ENCODE data around the gene ZSCAN16.
"Not testable (repeated sequence)": the region's sequence is repeated elsewhere in the genome, so short reads cannot be mapped to it uniquely, and the experiment has no call there.

Gene ZSCAN16

DNA sequence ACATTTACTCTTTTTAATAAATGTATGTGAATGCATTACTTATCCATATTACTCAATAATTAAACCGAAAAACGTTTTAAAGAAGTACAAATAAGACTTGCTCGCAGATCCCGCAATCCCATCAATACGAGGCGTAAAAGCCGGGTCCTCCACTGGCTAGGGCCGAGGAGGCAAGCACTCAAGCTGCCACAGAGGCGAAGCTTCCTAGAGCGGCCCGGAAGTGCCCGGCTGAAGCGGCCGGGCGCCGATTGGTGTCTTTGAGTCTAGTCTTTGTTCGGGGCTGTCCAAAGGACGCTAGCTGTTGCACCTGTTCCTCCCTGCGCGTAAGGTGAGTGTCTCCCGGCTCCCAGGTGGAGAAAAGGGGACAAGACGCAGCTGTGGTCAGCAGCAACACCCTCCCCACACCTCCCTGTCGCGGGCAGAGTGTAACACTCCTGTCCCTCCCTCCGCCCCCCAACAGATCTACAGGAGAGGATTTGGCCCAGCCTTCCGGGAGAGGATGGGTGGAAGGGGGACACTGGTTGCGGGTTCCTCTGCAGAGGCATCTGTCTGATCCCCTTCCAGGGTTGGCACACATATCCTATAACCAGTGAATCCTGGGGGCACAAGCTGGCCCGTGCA, at the start of gene ZSCAN16:
TSS of gene ZSCAN16 (plus strand) at position 260 of the 621 bp plus-strand sequence. CDS start 835 bp downstream, outside the sequence.
- DNase-seq = peak; percentile 85

DNA sequence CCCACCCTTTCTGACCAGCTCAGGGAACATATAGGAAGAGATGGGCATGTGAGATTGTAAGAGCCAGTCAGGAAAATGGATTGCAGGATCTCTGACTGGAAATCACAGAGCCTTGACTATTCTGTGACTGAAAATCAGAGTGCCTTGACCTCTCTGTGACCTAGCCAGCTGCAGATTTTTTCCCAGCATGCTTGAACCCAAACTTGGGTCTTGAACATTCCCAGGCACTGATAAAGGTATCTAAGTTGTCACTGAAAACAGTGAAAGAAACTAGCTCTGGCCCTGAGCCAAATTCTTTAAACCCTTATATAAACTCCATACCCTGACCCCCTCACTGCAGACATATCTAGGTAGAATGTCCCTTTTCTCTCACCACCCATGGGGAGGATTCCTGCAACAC, 46.4 kb upstream of the ZSCAN16 start:
- DNase-seq = no peak

DNA sequence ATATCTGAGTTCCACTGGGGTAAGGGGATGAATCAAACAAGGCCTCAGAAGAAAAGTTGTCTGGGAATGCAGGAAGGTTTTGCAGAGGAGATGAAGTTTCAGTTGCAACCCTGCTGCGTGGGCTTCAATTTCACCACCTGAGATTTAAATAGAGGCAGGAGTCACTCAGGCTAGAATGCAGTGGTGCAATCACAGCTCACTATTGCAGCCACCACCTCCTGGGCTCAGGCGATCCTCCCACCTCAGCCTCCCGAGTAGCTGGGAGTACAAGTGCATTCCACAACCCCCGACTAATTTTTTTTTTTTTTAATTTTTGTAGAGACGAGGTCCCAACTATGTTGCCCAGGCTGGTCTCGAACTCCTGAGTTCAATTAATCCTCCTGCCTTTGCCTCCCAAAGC, 45.6 kb upstream of the ZSCAN16 start:
- DNase-seq = no peak

DNA sequence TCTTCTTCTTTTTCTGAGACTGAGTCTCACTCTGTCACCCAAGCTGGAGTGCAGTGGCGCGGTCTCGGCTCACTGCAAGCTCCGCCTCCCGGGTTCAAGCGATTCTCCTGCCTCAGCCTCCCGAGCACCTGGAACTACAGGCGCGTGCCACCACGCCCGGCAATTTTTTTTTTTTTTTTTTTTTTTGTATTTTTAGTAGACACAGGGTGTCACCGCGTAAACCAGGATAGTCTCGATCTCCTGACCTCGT, 44.1 kb upstream of the ZSCAN16 start, which contains the start of gene ZNF165:
TSS of gene ZNF165 (plus strand) at position 188 of the 250 bp plus-strand sequence. CDS start 4,913 bp downstream, outside the sequence.
- not testable (repeated sequence) for DNase-seq

DNA sequence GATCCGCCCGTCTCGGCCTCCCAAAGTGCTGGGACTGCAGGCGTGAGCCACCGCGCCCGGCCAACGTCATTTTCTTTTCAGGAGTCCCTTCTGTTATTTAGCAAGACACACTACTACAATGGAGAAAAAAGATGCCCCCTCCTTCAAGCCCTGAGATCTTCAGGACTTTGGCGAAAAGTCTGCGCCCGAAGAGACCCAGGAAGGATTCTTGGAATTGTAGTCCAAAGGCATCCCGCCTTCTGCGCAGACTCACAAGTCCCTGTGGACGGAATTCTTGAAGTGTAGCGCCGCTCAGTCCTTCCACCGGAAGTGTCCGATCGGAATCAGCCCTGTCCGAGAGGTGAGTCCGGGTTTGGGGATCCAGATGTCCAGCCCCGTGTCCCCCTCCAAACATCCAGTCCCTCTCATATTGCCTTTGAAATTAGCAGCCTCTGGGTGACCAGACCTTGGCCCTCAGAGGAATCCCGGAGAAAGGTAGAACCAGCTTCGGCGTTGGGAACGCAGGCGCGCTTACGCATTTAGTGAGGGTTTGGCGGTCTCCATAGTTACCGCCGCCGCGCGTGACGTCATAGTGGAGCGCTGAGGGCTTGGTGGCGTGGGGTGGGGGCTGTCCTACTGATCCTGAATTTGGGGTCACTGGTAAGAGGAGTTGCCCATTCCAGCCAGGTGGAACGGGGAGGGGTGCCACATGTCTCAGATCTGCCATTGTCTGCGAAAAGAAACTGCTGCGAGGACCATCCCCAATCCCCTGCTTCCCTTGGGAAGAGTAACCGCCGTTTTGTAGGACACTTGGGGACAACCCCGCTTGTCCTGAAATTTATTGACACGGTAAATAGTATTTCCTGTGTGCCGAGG, 43.6 kb upstream of the ZSCAN16 start:
- peak; percentile 94 for DNase-seq

DNA sequence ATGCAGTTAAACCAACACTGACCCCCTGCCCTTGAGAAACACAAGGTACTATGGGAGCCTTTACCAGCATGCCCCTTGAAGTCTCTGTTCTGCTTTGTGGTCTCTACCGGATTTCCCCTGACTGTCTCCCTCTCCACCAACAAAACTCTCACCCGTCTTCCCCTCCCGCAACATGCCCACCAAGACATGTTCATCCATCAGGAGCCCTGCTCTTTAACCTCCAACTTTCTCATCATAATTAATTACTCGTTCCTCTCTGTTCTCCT, 43.0 kb upstream of the ZSCAN16 start:
- no peak for DNase-seq

DNA sequence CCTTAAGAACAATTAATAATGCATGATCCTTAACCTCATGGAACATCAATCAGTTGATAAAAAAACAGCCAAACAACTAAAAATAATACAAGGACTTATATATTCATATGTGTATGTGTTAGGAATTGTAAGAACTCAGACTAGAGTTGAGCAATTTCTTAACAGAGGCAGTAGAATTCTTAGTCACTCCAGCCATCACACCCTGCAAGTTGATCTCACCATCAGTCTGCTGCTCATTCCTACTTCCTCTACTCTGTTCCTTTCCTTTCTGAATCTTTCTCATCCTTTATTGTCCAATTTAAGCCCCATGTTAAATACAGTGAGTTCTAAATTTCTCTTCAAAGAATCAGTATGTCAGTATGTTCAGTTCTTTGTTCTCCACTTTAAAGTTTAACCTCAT, 41.5 kb upstream of the ZSCAN16 start:
- no peak for DNase-seq

DNA sequence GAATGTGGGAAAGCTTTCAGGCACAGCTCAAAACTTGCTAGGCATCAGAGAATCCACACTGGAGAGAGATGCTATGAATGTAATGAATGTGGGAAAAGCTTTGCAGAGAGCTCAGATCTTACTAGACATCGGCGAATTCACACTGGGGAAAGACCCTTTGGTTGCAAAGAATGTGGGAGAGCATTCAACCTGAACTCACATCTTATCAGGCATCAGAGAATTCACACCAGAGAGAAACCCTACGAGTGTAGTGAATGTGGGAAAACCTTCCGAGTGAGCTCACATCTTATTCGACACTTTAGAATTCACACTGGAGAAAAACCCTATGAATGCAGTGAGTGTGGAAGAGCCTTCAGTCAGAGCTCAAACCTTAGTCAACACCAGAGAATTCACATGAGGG, 35.4 kb upstream of the ZSCAN16 start:
- no peak for DNase-seq

DNA sequence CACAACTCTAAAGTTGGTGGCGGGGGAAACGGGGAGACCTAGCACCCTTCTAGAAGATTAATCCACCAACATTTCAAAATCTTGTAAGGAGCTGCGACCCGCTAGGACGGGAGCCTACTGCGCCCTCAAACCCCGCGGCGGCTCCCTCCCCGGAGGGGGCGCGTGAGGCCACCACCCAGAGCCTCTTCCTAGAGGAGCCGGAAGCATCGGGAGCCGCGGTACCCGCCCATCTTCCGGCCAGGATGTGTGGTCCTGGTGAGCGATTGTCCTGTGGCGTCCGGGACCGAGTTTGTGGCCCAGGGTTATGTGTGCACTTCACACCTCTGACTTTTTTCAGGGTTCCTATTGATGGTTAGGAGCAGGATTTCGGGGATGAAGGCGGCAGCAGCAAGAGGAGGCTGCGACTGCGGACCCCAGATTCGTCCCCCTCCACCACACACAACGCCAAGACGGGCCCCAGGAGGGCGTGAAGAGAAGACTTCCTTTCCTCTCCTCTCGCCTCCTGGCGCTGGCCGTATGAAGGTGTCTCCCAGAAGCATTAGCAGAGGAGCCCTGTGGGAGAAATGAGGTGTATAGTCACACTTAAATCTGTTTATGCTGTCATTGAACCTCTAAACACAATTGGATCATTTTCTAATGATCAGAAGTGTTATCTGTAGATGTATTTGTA, 33.4 kb upstream of the ZSCAN16 start:
- no peak for DNase-seq

DNA sequence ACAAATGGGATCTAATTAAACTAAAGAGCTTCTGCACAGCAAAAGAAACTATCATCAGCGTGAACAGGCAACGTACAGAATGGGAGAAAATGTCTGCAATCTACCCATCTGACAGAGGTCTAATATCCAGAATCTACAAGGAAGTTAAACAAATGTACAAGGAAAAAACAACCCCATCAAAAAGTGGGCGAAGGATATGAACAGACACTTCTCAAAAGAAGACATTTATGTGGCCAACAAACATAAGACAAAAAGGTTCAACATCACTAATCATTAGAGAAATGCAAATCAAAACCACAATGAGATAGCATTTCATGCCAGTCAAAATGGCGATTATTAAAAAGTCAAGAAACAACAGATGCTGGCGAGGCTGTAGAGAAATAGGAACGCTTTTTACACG, 22.2 kb upstream of the ZSCAN16 start:
- not testable (repeated sequence) for DNase-seq

DNA sequence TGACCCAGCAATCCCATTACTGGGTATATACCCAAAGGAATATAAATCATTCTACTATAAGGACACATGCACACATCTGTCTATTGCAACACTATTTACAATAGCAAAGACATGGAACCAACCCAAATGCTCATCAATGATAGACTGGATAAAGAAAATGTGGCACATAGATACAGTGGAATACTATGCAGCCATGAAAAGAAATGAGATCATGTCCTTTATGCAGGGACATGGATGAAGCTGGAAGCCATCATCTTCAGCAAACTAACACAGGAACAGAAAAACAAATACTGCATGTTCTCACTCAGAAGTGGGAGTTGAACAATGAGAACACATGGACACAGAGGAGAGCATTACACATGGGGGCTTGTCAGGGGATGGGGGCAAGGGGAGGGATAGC, 21.7 kb upstream of the ZSCAN16 start:
- not testable (repeated sequence) for DNase-seq

DNA sequence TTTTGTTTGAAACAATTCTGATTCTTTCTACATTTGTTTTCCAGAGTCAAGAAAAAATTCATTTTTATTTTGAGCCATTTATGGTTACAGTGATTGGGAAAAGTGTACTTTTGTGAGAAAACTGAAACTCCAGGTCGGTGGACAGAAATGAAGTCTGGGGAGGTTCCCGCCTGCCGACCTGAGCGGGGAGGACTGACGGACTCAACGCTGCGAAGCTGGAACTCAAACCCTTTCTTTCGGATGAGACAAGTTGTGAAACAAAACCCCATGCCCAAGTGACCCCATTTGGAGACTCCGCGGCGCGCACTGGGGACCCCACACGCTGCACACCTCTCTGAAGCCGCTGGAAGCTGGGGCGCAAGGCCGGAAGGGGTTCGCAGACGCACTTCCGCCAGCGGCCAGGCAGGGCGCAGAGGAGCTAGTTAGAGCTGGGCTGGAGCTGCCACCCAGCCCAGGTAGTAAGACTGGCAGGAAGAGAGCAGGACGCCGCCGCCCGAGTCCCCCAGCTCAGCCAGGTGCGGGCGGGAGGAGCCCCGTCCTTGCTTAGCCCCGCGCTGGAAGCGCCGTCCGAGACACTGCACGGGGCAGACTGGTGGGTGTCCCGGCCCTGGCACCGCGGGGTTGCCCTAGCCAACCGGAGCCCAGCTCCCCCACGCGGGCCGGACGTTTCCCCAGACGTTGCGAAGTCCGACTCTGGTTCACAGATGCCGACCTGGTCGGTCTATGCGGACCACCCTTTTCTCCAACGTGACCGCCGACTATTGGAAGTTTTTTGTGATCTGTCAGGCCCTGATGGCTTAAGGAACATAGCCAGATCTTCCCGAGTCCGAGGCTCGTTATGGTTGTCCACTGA, 19.8 kb upstream of the ZSCAN16 start:
- DNase-seq = peak; percentile 78

DNA sequence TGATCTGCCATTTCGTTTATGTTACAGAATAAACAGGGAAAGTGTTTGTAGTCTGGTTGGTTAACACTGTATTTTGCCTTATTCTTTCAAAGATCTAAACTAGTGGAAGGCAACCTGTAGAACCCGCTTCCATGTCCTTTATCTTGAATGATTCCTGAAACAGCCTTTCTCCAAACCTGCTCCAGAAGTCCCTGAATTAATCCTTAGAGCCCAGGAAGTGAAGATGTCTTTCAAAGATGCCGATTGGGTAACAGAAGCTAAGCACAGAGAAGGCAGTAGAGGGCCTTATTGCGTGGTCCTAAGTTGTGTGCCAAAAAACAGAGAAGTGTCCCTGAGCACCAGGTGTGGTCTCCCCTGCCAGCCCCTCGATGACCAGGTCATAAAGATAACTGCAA, 19.2 kb upstream of the ZSCAN16 start:
- peak; percentile 36 for DNase-seq

DNA sequence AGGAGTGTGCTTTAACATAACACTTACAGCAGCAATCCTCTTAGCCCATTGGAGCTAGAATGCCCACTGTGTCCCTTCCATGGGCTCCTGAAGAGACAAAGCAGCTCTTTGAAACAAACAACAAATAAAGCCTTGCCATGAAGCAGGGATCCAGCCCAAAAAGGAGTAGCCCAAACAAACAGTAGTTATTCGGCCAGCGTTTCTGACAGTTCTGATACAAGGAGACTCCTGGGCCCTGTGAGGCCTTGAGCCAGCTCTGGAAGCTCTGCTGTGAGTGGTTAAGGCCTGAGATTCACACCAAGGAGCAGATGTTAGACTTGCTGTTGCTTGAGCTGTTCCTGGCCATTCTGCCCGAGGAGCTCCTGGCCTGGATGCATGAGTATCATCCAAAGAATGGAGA, 16.9 kb upstream of the ZSCAN16 start:
- DNase-seq = no peak

DNA sequence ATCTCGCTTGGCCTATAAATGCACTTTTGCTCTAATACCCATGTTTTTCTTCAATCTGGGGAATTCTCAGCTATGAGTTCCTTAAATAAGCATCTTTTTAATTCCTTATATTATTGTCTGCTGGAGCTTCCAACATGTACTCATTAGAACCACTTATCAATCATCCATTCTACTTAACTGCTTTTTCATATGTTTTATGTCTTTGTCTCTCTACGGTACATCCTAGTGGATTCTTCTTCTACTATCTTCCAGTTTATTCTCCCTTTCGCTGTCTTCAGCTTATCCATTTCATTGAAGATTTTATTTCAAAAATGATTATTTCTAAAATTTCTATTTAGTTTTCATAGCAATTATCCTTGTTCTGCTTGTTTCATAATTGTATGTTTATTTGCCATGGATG, 12.4 kb upstream of the ZSCAN16 start:
- DNase-seq = no peak

DNA sequence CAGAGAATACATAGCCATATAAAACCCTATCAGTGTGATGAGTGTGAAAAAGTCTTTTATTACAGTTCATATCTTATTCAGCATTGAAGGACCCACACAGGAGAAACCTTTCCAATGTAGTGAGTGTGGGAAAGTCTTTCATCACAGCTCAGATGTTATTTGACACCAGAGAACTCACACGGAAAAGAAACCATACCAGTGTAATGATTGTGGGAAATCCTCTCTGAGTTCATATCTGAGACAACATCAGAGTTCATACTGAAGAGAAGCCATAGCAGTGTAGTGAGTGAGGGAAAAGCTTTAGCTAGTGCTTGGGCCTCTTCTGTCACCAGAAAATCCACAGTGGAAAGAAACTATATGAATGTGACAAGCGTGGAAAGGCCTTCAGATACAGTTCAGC, 8.6 kb upstream of the ZSCAN16 start:
- DNase-seq = no peak

DNA sequence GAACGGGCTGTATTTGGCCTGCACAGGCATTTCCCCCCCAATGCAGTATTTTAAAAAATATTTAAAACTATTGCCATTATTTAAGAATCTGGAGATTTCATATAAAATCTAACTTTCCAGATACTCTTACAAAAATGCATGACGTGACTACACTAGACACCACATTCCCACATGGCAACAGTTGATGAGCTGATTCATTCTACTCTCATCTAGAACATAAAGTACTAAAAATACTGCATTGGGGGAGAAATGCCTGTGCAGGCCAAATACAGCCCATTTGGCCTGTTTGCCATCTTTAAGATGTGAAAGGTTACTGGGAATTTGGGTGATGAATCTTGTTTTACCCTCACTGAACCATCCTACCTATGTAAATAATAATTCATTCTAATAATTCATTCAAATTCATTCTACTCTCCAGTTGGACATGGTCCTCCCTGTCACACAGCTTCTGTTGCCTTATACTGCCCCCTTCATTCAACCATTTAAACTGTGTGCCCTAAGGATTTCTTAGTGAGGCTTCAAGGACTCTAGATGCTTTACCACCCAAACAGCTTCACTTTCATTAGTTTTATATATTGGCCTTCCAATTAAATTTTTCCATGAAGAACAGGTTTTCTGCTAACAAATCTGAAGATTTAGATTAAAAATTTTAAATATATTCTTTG, 6.9 kb upstream of the ZSCAN16 start:
- peak; percentile 72 for DNase-seq

DNA sequence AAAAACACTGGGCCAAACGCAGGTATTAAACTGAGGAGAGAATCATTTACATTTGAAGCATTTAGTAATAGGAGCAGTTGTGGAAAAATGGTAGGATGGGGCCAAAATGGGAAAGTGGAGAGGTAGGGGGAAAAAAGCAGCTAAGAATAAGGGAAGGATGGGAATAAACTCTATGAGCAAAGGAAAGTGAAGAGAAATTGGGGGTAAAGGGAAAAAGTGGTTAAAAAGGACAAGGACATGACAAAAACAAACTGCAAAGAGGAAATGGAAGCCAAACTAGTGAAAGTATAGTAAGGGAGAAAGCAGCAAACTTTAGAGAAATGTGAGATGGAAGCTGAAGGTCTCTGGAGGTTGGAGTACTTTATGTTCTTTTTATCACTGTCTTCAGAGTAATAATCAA, 6.2 kb upstream of the ZSCAN16 start:
- no peak for DNase-seq

DNA sequence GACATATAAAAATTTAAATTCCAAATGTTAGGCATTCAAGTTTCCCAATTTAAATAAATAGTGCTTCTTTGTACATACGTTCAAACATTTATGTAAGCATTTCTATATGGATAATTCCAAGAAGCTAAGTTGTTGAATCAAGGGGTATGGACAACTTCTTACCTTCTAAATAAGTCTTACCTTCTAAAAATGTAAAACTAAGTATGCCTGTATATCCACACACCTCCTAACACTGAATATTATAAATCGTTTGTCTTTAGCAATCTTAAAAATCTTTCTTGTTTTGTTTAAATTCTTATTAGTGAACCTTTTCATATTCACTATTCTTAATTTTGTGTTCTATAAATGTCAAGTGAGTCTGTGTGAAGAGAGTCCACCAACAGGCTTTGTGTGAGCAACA, 2.5 kb upstream of the ZSCAN16 start:
- no peak for DNase-seq

DNA sequence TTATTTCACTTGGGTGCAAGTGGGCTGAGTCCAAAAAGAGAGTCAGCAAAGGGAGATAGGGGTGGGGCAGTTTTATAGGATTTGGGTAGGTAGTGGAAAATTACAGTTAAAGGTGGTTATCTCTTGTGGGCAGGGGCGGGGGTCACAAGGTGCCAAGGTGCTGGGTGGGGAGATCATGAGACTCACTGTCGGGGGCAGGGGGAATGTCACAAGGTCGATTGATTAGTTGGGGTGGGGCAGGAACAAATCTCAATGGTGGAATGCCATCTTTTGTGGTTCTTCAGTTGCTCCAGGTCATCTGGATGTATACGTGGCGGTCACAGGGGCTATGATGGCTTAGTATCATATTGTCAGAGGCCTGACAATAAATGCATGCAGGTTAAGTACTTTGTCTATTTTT, 2.1 kb upstream of the ZSCAN16 start:
- not testable (repeated sequence) for DNase-seq

DNA sequence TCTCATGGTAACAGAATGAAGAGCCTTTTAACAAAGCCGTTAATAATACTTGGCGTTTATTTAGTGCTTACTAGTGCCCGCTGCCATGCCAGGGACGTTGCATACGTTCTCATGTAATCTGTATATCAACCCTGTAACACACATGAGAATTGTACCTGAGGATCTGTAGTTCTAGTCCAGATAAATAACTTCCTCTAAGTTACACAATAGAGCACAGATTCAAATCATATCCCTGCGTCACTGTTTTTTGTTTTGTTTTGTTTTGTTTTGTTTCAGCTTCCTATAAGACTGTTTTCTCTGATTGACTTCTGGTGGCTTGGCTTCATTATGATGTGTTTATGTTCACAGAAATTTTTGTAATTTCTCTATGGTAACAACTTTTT, 553 bp downstream of the ZSCAN16 start:
- no peak for DNase-seq

DNA sequence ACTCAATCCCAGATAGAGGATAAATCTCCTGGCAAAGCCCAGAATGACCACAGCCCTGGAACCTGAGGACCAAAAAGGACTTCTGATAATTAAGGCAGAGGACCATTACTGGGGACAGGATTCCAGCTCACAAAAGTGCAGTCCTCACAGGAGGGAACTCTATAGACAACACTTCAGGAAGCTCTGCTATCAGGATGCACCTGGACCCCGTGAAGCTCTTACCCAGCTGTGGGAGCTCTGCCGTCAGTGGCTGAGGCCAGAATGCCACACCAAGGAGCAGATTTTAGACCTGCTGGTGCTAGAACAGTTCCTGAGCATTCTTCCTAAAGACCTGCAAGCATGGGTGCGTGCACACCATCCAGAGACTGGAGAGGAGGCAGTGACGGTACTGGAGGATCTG, 992 bp downstream of the ZSCAN16 start:
- DNase-seq = no peak

DNA sequence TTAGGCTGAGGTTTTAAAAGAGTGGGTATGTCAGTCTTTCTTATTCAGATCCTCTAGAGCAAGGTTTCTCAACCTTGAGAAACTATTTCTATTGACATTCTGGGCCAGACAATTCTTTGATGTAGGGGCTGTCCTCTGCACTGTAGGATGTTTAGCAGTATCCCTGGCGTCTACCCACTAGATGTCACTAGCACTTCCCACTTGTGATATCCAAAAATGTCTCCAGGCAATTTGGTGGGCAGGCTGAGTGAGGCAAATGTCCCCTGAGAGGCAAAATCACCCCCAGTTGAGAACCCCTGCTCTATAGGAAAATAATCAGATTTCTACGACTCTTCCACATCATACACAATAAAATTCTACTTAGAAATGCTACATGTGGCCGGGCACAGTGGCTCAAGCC, 9.6 kb downstream of the ZSCAN16 start:
- DNase-seq = peak; percentile 55
